GM23338 (cell line): ENCODE measurements around the gene PARD3. TPM values are rescaled to one million over a fixed set of nuclear protein-coding genes. Genes with fewer than 3 reads are reported as not detected.
A peak's percentile ranks its signal among the peaks of the same experiment; 100 is the strongest.

Source experiments
- ATAC-seq: fragments of 200-7000 bp; cut with Tn5 transposase; 3 replicates; pipeline ENCODE4 v1.9.1; 2020
- DNase-seq: peaks from one replicate; pipeline ENCODE4 v3.0.0-alpha.2; 2015; ENCODE audit warnings: low spot score
- H2AFZ ChIP-seq: fragments of 200-600 bp; sonication (generic); 2 replicates; pipeline ENCODE4 v1.8.0; 2016; ENCODE audit warnings: antibody characterized with exemption, mild to moderate bottlenecking, moderate library complexity
- H3F3A ChIP-seq: fragments of 200-600 bp; sonication (generic); replicated peaks from 2 replicates; pipeline ENCODE4 v1.8.0; 2017; ENCODE audit warnings: antibody characterized with exemption, mixed run types, low read depth
- H3K27ac ChIP-seq: fragments of 200-600 bp; sonication (generic); 2 replicates; pipeline ENCODE4 v1.6.1; 2016; ENCODE audit warnings: low read depth
- H3K27me3 ChIP-seq: fragments of 200-600 bp; sonication (generic); 2 replicates; pipeline ENCODE4 v1.8.0; 2016; ENCODE audit warnings: mild to moderate bottlenecking, mixed run types, moderate library complexity; ENCODE audit not compliant: insufficient read depth
- H3K36me3 ChIP-seq: fragments of 200-600 bp; sonication (generic); 2 replicates; pipeline ENCODE4 v1.8.0; 2016; ENCODE audit warnings: mild to moderate bottlenecking; ENCODE audit not compliant: insufficient read depth
- H3K4me1 ChIP-seq: fragments of 200-600 bp; sonication (generic); 2 replicates; pipeline ENCODE4 v1.8.0; 2016; ENCODE audit warnings: mild to moderate bottlenecking, moderate library complexity; ENCODE audit not compliant: insufficient read depth
- H3K4me2 ChIP-seq: fragments of 200-600 bp; sonication (generic); 2 replicates; pipeline ENCODE4 v1.7.1; 2017; ENCODE audit warnings: mixed run types
- H3K4me3 ChIP-seq: fragments of 200-600 bp; sonication (generic); 2 replicates; pipeline ENCODE4 v1.6.1; 2016; ENCODE audit warnings: mixed run types
- H3K79me2 ChIP-seq: fragments of 200-600 bp; sonication (generic); replicated peaks from 2 replicates; pipeline ENCODE4 v1.8.0; 2017; ENCODE audit warnings: mild to moderate bottlenecking; ENCODE audit not compliant: insufficient read depth
- H3K9me2 ChIP-seq: fragments of 200-600 bp; sonication (generic); 2 replicates; pipeline ENCODE4 v1.8.0; 2017; ENCODE audit not compliant: insufficient read depth
- H4K20me1 ChIP-seq: fragments of 200-600 bp; sonication (generic); replicated peaks from 2 replicates; pipeline ENCODE4 v1.8.0; 2017; ENCODE audit warnings: mild to moderate bottlenecking; ENCODE audit not compliant: insufficient read depth
- H3K27ac Mint-ChIP-seq: 2 replicates; pipeline ENCODE4 v1.8.0; 2020; ENCODE audit warnings: inconsistent platforms, mild to moderate bottlenecking, moderate library complexity, mixed read lengths
- H3K27me3 Mint-ChIP-seq: 3 replicates; pipeline ENCODE4 v1.8.0; 2022; ENCODE audit warnings: low read depth, mild to moderate bottlenecking, moderate library complexity, mixed read lengths, inconsistent platforms; ENCODE audit not compliant: insufficient read depth, poor library complexity
- H3K36me3 Mint-ChIP-seq: 3 replicates; pipeline ENCODE4 v1.8.0; 2021; ENCODE audit warnings: low read depth, mild to moderate bottlenecking, inconsistent platforms, moderate library complexity, mixed read lengths
- H3K4me1 Mint-ChIP-seq: 3 replicates; pipeline ENCODE4 v1.8.0; 2020; ENCODE audit warnings: mild to moderate bottlenecking, inconsistent platforms, mixed read lengths
- H3K4me3 Mint-ChIP-seq: 3 replicates; pipeline ENCODE4 v1.8.0; 2021; ENCODE audit warnings: moderate library complexity, mild to moderate bottlenecking, inconsistent platforms, mixed read lengths
- H3K9me3 Mint-ChIP-seq: 3 replicates; pipeline ENCODE4 v1.8.0; 2020; ENCODE audit warnings: moderate library complexity, mild to moderate bottlenecking, inconsistent platforms, mixed read lengths
- ZNF114 ChIP-seq: fragments of 250-450 bp; sonication (Bioruptor Pico); IDR thresholded peaks from 2 replicates; pipeline ENCODE4 v1.5.0; 2020; ENCODE audit warnings: mild to moderate bottlenecking, moderate library complexity
- polyA plus RNA-seq: library from polyadenylated mRNA; unstranded; fragments of >200 nt; fragmentation: Nextera tagmentation; extraction: Ambion mirVana; gene quantifications from 2 replicates; pipeline ENCODE4 v1.2.1, GENCODE V29; 2016
- total RNA-seq: library from RNA; depleted of rRNA; stranded (reverse); fragments of >200 nt; shearing (Covaris generic); gene quantifications from 2 replicates; pipeline ENCODE4 v1.2.3, GENCODE V29; 2014
- TF ChIP-seq, protein P1 (sequence below): fragments of 250-450 bp; sonication (Bioruptor Pico); IDR thresholded peaks from 2 replicates; pipeline ENCODE4 v1.5.0; 2020; ENCODE audit warnings: mild to moderate bottlenecking, moderate library complexity
- TF ChIP-seq, protein P2 (sequence below): IDR thresholded peaks from 2 replicates; pipeline ENCODE4 v1.6.1; 2016; ENCODE audit warnings: antibody characterized with exemption
- TF ChIP-seq, protein P3 (sequence below), 2 experiments: fragments of 200-600 bp in 1 of 2; sonication (generic) in 1 of 2; conservative IDR thresholded peaks; 2 replicates each; pipeline versions ENCODE4 v1.5.1 to v1.6.1; 2016 to 2017; ENCODE audit warnings: antibody characterized with exemption in 2 of 2, low read depth in 2 of 2, mild to moderate bottlenecking in 2 of 2, moderate library complexity in 1 of 2
- TF ChIP-seq, protein P4 (sequence below): IDR thresholded peaks from one replicate; pipeline ENCODE4 v1.6.1; 2018; ENCODE audit warnings: antibody characterized with exemption; ENCODE audit not compliant: unreplicated experiment

Gene PARD3
- total and polyA plus RNA-seq, 2 experiments from 2014 or later = 30.2 to 51.4 TPM

DNA sequence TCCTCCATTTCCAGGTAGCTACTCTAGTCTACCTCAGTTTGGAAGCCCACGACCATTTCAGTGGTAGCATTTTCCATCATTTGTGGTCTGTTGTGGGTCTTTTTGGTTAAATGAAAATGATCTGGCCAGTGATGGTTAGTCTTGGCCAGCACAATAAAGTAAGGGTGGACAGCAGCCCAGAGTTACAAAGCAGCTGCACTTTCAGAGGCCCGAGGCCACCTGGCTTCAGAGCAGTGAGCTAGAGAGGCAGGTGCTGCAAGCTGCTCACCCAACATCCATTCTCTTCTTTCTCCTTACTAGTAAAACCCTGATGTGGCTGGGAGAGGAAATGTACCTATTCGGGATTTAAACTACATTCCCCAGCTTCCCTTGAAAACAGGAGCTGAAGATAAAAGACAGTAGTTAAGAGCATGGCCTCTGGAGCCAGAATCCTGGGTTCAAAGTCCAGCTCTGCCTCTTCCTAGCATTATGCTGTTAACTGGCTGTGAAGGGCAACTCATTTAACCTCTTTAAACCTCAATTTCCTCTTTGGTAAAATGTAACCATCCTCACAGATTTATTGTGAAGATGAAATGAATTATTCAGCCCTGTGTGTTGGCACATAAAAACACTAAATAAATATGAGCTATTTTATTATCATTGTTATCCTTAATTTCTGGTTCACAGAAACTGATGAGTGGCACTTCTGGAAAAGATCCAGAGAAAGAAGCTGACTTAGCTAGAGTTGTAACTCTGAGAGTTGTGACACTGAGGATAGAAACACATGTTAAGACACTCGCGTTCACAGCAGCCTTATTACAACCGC lies 517.4 kb downstream of the PARD3 start (continued):
- TF ChIP-seq, protein P1, sequence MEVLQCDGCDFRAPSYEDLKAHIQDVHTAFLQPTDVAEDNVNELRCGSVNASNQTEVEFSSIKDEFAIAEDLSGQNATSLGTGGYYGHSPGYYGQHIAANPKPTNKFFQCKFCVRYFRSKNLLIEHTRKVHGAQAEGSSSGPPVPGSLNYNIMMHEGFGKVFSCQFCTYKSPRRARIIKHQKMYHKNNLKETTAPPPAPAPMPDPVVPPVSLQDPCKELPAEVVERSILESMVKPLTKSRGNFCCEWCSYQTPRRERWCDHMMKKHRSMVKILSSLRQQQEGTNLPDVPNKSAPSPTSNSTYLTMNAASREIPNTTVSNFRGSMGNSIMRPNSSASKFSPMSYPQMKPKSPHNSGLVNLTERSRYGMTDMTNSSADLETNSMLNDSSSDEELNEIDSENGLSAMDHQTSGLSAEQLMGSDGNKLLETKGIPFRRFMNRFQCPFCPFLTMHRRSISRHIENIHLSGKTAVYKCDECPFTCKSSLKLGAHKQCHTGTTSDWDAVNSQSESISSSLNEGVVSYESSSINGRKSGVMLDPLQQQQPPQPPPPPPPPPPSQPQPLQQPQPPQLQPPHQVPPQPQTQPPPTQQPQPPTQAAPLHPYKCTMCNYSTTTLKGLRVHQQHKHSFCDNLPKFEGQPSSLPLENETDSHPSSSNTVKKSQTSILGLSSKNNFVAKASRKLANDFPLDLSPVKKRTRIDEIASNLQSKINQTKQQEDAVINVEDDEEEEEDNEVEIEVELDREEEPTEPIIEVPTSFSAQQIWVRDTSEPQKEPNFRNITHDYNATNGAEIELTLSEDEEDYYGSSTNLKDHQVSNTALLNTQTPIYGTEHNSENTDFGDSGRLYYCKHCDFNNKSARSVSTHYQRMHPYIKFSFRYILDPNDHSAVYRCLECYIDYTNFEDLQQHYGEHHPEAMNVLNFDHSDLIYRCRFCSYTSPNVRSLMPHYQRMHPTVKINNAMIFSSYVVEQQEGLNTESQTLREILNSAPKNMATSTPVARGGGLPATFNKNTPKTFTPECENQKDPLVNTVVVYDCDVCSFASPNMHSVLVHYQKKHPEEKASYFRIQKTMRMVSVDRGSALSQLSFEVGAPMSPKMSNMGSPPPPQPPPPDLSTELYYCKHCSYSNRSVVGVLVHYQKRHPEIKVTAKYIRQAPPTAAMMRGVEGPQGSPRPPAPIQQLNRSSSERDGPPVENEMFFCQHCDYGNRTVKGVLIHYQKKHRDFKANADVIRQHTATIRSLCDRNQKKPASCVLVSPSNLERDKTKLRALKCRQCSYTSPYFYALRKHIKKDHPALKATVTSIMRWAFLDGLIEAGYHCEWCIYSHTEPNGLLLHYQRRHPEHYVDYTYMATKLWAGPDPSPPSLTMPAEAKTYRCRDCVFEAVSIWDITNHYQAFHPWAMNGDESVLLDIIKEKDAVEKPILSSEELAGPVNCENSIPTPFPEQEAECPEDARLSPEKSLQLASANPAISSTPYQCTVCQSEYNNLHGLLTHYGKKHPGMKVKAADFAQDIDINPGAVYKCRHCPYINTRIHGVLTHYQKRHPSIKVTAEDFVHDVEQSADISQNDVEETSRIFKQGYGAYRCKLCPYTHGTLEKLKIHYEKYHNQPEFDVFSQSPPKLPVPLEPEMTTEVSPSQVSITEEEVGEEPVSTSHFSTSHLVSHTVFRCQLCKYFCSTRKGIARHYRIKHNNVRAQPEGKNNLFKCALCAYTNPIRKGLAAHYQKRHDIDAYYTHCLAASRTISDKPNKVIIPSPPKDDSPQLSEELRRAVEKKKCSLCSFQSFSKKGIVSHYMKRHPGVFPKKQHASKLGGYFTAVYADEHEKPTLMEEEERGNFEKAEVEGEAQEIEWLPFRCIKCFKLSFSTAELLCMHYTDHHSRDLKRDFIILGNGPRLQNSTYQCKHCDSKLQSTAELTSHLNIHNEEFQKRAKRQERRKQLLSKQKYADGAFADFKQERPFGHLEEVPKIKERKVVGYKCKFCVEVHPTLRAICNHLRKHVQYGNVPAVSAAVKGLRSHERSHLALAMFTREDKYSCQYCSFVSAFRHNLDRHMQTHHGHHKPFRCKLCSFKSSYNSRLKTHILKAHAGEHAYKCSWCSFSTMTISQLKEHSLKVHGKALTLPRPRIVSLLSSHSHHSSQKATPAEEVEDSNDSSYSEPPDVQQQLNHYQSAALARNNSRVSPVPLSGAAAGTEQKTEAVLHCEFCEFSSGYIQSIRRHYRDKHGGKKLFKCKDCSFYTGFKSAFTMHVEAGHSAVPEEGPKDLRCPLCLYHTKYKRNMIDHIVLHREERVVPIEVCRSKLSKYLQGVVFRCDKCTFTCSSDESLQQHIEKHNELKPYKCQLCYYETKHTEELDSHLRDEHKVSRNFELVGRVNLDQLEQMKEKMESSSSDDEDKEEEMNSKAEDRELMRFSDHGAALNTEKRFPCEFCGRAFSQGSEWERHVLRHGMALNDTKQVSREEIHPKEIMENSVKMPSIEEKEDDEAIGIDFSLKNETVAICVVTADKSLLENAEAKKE (CRISPR knock-in tag) = no peak

DNA sequence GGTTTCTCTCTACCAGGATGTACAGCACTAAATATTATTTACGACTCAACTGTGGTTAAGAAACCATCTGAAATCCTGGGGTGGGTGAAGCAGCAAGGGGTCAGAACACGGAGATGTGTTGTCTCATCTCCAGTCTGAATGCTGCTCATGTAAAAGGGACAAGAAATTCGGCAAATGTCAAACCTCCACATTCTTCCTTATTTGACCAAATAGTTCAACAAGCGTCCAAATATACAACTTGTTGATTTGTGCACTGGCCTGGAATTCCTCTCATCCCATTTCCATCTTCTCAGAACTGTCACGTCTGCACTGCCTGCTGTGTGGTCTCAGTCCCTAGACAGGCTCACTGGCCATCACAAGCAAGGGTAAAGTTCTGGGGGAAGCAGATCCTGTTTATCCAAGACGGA lies 520.0 kb downstream of the PARD3 start:
- Histone ChIP-seq H4K20me1 (no peaks in the 10 kb centered on the region), H3K4me3 (no peak overlapping the region), H3K9me2 (no peaks in the 10 kb centered on the region; the same call in 1 of the 2 replicates), H3K4me1 (peaks cover 22% of the 10 kb centered on the region), H3K27me3 (no peaks in the 10 kb centered on the region), H3F3A (no peaks in the 10 kb centered on the region), H2AFZ (no peak overlapping the region), H3K27ac (peak overlapping the region; percentile 1; the same call in 1 of the 2 replicates), H3K36me3 (no peaks in the 10 kb centered on the region), H3K4me2 (no peak overlapping the region), H3K79me2 (no peaks in the 10 kb centered on the region)
- Mint-ChIP-seq H3K4me3 (no peak overlapping the region), H3K9me3 (no peaks in the 10 kb centered on the region), H3K36me3 (no peaks in the 10 kb centered on the region), H3K4me1 (peaks cover 36% of the 10 kb centered on the region), H3K27me3 (peaks cover 2% of the 10 kb centered on the region), H3K27ac (peak overlapping the region; percentile 32; the same call in 1 of the 2 replicates)
- TF ChIP-seq, protein P2, sequence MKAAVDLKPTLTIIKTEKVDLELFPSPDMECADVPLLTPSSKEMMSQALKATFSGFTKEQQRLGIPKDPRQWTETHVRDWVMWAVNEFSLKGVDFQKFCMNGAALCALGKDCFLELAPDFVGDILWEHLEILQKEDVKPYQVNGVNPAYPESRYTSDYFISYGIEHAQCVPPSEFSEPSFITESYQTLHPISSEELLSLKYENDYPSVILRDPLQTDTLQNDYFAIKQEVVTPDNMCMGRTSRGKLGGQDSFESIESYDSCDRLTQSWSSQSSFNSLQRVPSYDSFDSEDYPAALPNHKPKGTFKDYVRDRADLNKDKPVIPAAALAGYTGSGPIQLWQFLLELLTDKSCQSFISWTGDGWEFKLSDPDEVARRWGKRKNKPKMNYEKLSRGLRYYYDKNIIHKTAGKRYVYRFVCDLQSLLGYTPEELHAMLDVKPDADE = no peak
- TF ChIP-seq, protein P3, sequence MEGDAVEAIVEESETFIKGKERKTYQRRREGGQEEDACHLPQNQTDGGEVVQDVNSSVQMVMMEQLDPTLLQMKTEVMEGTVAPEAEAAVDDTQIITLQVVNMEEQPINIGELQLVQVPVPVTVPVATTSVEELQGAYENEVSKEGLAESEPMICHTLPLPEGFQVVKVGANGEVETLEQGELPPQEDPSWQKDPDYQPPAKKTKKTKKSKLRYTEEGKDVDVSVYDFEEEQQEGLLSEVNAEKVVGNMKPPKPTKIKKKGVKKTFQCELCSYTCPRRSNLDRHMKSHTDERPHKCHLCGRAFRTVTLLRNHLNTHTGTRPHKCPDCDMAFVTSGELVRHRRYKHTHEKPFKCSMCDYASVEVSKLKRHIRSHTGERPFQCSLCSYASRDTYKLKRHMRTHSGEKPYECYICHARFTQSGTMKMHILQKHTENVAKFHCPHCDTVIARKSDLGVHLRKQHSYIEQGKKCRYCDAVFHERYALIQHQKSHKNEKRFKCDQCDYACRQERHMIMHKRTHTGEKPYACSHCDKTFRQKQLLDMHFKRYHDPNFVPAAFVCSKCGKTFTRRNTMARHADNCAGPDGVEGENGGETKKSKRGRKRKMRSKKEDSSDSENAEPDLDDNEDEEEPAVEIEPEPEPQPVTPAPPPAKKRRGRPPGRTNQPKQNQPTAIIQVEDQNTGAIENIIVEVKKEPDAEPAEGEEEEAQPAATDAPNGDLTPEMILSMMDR (conservative IDR thresholded peaks at IDR 0.05; ENCODE audit: low read depth in 2 of 2) = no peak
- TF ChIP-seq, protein P4, sequence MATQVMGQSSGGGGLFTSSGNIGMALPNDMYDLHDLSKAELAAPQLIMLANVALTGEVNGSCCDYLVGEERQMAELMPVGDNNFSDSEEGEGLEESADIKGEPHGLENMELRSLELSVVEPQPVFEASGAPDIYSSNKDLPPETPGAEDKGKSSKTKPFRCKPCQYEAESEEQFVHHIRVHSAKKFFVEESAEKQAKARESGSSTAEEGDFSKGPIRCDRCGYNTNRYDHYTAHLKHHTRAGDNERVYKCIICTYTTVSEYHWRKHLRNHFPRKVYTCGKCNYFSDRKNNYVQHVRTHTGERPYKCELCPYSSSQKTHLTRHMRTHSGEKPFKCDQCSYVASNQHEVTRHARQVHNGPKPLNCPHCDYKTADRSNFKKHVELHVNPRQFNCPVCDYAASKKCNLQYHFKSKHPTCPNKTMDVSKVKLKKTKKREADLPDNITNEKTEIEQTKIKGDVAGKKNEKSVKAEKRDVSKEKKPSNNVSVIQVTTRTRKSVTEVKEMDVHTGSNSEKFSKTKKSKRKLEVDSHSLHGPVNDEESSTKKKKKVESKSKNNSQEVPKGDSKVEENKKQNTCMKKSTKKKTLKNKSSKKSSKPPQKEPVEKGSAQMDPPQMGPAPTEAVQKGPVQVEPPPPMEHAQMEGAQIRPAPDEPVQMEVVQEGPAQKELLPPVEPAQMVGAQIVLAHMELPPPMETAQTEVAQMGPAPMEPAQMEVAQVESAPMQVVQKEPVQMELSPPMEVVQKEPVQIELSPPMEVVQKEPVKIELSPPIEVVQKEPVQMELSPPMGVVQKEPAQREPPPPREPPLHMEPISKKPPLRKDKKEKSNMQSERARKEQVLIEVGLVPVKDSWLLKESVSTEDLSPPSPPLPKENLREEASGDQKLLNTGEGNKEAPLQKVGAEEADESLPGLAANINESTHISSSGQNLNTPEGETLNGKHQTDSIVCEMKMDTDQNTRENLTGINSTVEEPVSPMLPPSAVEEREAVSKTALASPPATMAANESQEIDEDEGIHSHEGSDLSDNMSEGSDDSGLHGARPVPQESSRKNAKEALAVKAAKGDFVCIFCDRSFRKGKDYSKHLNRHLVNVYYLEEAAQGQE = no peak
- TF ChIP-seq ZNF114 (CRISPR knock-in tag) = no peak
- ATAC-seq (no peak), DNase-seq (no peak)
